GM12891 (cell line): ENCODE measurements around the gene VSIG10L.

Source experiments
- POLR2A ChIP-seq: IDR thresholded peaks from 2 replicates; pipeline ENCODE4 v1.6.1; 2011; ENCODE audit warnings: low read depth, low read length, control low read depth
- POLR2AphosphoS5 ChIP-seq: IDR thresholded peaks from 2 replicates; pipeline ENCODE4 v1.6.1; 2011; ENCODE audit warnings: low read depth, low read length, control low read depth

DNA sequence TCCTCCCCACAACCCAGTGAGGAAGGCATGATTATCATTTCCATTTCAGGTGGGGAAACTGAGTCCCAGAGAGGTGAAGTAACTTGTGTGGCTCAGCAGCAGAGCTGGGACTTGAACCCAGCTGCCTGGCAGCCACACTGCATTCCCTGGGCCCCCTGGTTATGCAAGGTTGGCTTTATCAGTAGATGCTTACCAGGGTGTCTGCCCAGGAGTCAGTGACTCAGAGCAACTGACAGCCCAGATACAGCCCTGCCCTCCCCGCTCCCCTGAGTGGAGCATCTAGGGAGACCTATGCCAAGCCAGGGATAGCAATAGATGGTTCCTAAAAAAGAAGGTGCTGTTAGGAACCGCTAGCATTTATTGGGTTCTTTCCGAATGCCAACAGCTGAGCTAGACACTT lies 24.6 kb downstream of the VSIG10L start:
- TF ChIP-seq POLR2A, result no peak
- TF ChIP-seq POLR2AphosphoS5, result no peak
